Right lobe of liver (tissue), 4 donors: ENCODE results near the gene RPL11.
A peak's percentile ranks its signal among the peaks of the same experiment; 100 is the strongest.

Source experiments
- POLR2A ChIP-seq: fragments of 450-650 bp; IDR thresholded peaks from one replicate; pipeline ENCODE4 v1.6.1; 2017; ENCODE audit warnings: antibody characterized with exemption, mild to moderate bottlenecking
- TF ChIP-seq, protein P1 (sequence below), 4 donors: fragments of 200-600 bp in 3 of 4; fragments of 450-650 bp in 1 of 4; IDR thresholded peaks; one replicate each; pipeline versions ENCODE4 v1.5.1 to v1.8.0; 2016 to 2022; ENCODE audit warnings: antibody characterized with exemption in 4 of 4, mild to moderate bottlenecking in 2 of 4
- donor health status: DM: no; HTN: no; CAD: no.
- donor health status: DM: no; HTN: no; CAD: no.
- donor health status: DM: no; HTN: yes; CAD: no.

DNA sequence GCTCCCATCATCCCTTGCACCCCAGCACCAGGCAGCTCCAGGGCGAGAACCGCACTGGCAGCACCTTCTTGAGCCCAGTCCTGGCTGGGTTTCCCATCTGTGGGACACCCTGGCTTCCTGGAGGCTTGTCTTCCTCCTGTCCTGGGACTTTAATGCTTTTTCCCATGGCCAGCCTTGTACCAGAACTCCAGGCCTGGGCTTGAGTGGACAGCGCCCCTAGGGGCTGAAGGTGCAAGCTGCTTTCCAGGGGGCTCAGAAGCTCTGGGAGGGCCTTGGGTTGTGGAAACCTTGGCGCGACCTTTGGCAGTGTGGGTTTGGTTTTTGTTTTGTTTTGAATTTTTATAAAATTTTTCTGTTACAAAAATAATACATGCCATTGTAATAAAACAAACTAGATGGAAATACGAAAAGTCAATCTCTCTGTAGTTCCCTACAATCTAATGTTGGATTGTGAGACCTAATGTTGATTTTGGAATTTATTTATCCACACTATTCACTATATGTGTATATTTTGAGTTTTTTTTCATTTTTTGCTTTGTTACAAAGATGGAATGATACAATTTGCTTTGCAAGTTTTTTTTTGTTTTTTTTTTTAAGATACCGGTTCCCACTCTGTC, 33.8 kb upstream of the RPL11 start:
- TF ChIP-seq, protein P1, sequence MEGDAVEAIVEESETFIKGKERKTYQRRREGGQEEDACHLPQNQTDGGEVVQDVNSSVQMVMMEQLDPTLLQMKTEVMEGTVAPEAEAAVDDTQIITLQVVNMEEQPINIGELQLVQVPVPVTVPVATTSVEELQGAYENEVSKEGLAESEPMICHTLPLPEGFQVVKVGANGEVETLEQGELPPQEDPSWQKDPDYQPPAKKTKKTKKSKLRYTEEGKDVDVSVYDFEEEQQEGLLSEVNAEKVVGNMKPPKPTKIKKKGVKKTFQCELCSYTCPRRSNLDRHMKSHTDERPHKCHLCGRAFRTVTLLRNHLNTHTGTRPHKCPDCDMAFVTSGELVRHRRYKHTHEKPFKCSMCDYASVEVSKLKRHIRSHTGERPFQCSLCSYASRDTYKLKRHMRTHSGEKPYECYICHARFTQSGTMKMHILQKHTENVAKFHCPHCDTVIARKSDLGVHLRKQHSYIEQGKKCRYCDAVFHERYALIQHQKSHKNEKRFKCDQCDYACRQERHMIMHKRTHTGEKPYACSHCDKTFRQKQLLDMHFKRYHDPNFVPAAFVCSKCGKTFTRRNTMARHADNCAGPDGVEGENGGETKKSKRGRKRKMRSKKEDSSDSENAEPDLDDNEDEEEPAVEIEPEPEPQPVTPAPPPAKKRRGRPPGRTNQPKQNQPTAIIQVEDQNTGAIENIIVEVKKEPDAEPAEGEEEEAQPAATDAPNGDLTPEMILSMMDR (IDR thresholded peaks at IDR 0.05): peak; percentile 39 to 86 (median 77)
- no peak for TF ChIP-seq POLR2A
